Measurements from ENCODE around the gene EXOC6.

Gene EXOC6, protein sequence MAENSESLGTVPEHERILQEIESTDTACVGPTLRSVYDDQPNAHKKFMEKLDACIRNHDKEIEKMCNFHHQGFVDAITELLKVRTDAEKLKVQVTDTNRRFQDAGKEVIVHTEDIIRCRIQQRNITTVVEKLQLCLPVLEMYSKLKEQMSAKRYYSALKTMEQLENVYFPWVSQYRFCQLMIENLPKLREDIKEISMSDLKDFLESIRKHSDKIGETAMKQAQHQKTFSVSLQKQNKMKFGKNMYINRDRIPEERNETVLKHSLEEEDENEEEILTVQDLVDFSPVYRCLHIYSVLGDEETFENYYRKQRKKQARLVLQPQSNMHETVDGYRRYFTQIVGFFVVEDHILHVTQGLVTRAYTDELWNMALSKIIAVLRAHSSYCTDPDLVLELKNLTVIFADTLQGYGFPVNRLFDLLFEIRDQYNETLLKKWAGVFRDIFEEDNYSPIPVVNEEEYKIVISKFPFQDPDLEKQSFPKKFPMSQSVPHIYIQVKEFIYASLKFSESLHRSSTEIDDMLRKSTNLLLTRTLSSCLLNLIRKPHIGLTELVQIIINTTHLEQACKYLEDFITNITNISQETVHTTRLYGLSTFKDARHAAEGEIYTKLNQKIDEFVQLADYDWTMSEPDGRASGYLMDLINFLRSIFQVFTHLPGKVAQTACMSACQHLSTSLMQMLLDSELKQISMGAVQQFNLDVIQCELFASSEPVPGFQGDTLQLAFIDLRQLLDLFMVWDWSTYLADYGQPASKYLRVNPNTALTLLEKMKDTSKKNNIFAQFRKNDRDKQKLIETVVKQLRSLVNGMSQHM

DNA sequence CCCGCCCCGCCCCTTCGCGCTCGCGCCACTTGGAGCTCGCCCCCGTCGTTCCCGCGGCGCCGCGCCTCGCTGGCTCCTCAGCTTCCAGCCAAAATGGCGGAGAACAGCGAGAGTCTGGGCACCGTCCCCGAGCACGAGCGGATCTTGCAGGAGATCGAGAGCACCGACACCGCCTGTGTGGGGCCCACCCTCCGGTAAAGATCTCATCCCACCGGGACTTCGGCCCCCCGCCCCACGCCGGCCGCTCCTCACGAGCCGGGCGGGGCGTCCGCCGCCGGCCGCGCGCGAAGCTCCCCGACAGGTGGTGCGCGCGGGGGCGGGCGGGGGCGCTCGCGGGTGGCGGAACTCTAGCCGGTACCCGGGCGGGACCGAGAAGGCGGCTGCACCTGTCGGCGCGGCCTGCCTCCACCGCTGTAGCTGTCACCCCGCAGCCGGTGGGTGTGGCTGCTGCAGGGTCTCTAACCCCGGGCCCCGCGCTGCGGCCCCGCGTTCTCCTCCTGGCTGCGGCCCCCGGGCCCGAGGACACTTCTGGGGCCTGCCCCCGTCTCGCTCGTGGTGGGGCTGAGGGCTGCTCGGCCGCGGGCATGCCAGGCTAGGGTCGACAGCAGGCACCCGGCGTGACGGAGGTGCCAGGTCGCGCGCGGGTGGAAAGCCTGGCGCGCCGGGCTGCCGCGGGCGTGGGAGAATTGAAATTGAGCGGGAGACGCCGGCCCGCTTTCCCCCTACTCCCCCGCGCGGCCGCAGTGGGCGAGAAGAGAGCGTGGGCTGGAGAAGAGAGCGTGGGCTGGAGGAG, at the start of gene EXOC6:
EXOC6 (plus strand) TSS at position 80 of the 793 bp plus-strand sequence; CDS start at position 94, 14 bp downstream.
- Histone ChIP-seq H3K4me1 (ENCODE audit: insufficient read depth, low read length) (no peaks in the 10 kb centered on the region), H3K9ac (ENCODE audit: low read depth, low read length) (peak within 1 kb of the TSS; percentile 10; the same call in 1 of the 2 replicates), H3K4me3 (ENCODE audit: low read length) (peak within 1 kb of the TSS; percentile 75), H3K27ac (ENCODE audit: low read length) (no peak within 1 kb of the TSS), H3K27me3 (ENCODE audit: insufficient read depth, low read length) (peaks cover 39% of the 10 kb centered on the region), H3K9me3 (ENCODE audit: insufficient read depth, low read depth, low read length) (no peaks in the 10 kb centered on the region), H3K36me3 (ENCODE audit: insufficient read depth, low read depth, low read length) (no peaks in the 10 kb centered on the region)

DNA sequence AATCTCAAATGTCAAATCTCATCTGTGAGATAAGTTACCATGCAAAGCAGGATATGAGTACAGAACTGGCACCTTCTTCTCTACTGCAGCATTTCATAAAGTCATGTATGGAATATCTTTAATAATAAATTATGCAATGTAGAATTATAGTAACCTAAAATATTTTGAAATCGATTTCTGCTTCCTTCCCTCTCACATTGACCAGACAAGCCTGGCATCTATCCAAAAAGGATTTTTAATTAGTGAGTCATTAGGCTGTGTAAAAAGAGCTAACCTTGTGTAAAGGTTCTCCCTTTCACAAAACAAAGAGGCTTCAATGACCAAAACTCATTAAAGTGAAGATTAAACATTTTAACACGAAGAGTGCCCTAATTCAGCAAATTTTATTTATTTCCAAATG, 48.8 kb upstream of the EXOC6 start:
- no peaks in the 10 kb centered on the region for H3K36me3 ChIP-seq (ENCODE audit: insufficient read depth, low read depth, low read length)
- H3K4me1 ChIP-seq (ENCODE audit: insufficient read depth, low read length) = no peaks in the 10 kb centered on the region
- H3K27me3 ChIP-seq (ENCODE audit: insufficient read depth, low read length) = no peaks in the 10 kb centered on the region
- H3K9me3 ChIP-seq (ENCODE audit: insufficient read depth, low read depth, low read length) = no peaks in the 10 kb centered on the region
- no peak overlapping the region for H3K9ac ChIP-seq (ENCODE audit: low read depth, low read length)
- H3K27ac ChIP-seq (ENCODE audit: low read length) = no peak overlapping the region
- H3K4me3 ChIP-seq (ENCODE audit: low read length) = no peak overlapping the region

DNA sequence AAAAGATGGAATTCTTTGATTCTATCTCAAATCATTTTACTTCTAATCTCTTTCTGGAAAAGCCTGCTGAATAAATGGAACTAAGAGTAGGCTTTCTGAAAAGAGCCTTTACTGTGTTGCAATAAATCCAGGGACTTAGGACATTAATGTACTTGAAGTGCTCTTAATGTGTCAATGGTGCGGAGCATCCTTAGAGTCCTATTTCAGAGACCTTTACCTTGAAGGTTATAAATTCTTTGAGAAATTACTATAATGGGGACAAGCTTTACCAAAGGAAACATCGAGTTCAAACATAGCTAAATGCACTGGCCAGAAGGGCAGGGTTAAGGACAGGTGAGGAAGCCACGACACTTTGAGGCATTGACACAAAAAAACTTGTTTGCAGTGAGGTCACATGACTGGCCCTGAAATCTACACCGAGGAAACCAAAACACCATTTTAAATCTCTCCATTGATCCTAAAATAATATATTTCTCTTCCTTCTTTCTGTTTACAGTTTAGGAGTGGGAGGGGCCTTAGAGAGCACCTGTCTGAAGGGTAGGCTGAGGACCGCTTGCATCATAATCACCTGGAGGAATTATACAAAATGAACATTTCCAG, 48.1 kb upstream of the EXOC6 start:
- no peak overlapping the region for H3K27ac ChIP-seq (ENCODE audit: low read length)
- no peaks in the 10 kb centered on the region for H3K27me3 ChIP-seq (ENCODE audit: insufficient read depth, low read length)
- H3K4me3 ChIP-seq (ENCODE audit: low read length) = no peak overlapping the region
- no peaks in the 10 kb centered on the region for H3K9me3 ChIP-seq (ENCODE audit: insufficient read depth, low read depth, low read length)
- no peaks in the 10 kb centered on the region for H3K36me3 ChIP-seq (ENCODE audit: insufficient read depth, low read depth, low read length)
- no peak overlapping the region for H3K9ac ChIP-seq (ENCODE audit: low read depth, low read length)
- H3K4me1 ChIP-seq (ENCODE audit: insufficient read depth, low read length) = no peaks in the 10 kb centered on the region

GRCh38 chr10:92801978-92802872, 46.1 kb upstream of the EXOC6 start:
- no peaks in the 10 kb centered on the region for H3K27me3 ChIP-seq (ENCODE audit: insufficient read depth, low read length)
- no peak overlapping the region for H3K4me3 ChIP-seq (ENCODE audit: low read length)
- no peaks in the 10 kb centered on the region for H3K9me3 ChIP-seq (ENCODE audit: insufficient read depth, low read depth, low read length)
- no peak overlapping the region for H3K27ac ChIP-seq (ENCODE audit: low read length)
- peaks cover 5% of the 10 kb centered on the region for H3K4me1 ChIP-seq (ENCODE audit: insufficient read depth, low read length)
- H3K36me3 ChIP-seq (ENCODE audit: insufficient read depth, low read depth, low read length) = no peaks in the 10 kb centered on the region
- H3K9ac ChIP-seq (ENCODE audit: low read depth, low read length) = no peak overlapping the region

- no peak overlapping the region for H3K4me3 ChIP-seq (ENCODE audit: low read length)
- no peaks in the 10 kb centered on the region for H3K27me3 ChIP-seq (ENCODE audit: insufficient read depth, low read length)
- H3K4me1 ChIP-seq (ENCODE audit: insufficient read depth, low read length) = peaks cover 5% of the 10 kb centered on the region
- no peaks in the 10 kb centered on the region for H3K9me3 ChIP-seq (ENCODE audit: insufficient read depth, low read depth, low read length)
- no peak overlapping the region for H3K9ac ChIP-seq (ENCODE audit: low read depth, low read length)
- H3K36me3 ChIP-seq (ENCODE audit: insufficient read depth, low read depth, low read length) = no peaks in the 10 kb centered on the region
- H3K27ac ChIP-seq (ENCODE audit: low read length) = no peak overlapping the region
Measured at GRCh38 chr10:92809840-92810239, 38.5 kb upstream of the EXOC6 start.

GRCh38 chr10:92810934-92811532, 37.3 kb upstream of the EXOC6 start:
- H3K9me3 ChIP-seq (ENCODE audit: insufficient read depth, low read depth, low read length) = no peaks in the 10 kb centered on the region
- H3K27ac ChIP-seq (ENCODE audit: low read length) = no peak overlapping the region
- no peak overlapping the region; the same call in 1 of the 2 replicates for H3K9ac ChIP-seq (ENCODE audit: low read depth, low read length)
- H3K4me1 ChIP-seq (ENCODE audit: insufficient read depth, low read length) = peaks cover 2% of the 10 kb centered on the region
- no peak overlapping the region for H3K4me3 ChIP-seq (ENCODE audit: low read length)
- no peaks in the 10 kb centered on the region for H3K36me3 ChIP-seq (ENCODE audit: insufficient read depth, low read depth, low read length)
- H3K27me3 ChIP-seq (ENCODE audit: insufficient read depth, low read length) = no peaks in the 10 kb centered on the region

DNA sequence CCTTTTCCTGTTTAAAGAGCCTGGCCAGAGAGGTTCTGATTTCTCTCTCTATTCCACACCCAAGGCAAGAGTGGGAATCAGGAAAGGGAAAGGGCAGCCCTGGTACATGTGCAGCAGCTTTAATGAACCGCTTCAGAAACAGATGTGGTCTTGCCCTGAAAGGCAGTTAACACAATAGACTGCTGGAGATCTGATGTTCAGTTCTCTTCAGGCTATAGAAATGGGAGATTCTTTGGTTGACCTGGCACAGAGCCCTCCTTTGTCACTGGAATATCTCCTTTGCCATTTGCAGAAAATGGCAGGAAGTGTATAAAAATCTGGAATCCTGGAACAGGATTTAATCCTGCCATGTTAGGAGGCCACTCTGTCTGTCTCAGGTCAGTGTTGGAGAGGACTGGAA, 36.3 kb upstream of the EXOC6 start:
- Histone ChIP-seq H3K9ac (ENCODE audit: low read depth, low read length) (no peak overlapping the region), H3K27me3 (ENCODE audit: insufficient read depth, low read length) (no peaks in the 10 kb centered on the region), H3K36me3 (ENCODE audit: insufficient read depth, low read depth, low read length) (no peaks in the 10 kb centered on the region), H3K4me1 (ENCODE audit: insufficient read depth, low read length) (no peaks in the 10 kb centered on the region), H3K27ac (ENCODE audit: low read length) (no peak overlapping the region), H3K9me3 (ENCODE audit: insufficient read depth, low read depth, low read length) (no peaks in the 10 kb centered on the region), H3K4me3 (ENCODE audit: low read length) (no peak overlapping the region)

DNA sequence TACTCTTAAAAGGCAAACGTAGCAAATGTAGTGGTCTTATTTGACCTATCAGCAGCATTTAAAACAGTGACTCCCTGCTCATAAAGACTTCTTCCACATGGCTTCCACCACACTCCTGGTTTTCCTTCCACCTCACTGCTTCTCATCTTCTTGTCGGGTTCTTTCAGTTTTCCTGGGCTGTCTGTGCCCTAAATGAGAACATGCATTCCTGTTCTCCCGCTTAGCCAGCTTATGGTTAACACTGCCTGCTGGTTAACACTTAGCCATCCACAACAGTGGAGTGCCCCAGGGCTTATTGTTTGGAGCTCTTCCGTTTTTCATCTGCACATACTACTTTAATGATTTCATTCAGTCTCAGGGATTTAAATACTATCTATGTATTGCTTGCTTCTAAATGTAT, 34.3 kb upstream of the EXOC6 start:
- H3K4me1 ChIP-seq (ENCODE audit: insufficient read depth, low read length) = no peaks in the 10 kb centered on the region
- H3K27ac ChIP-seq (ENCODE audit: low read length) = no peak overlapping the region
- H3K36me3 ChIP-seq (ENCODE audit: insufficient read depth, low read depth, low read length) = no peaks in the 10 kb centered on the region
- no peak overlapping the region for H3K9ac ChIP-seq (ENCODE audit: low read depth, low read length)
- no peak overlapping the region for H3K4me3 ChIP-seq (ENCODE audit: low read length)
- H3K9me3 ChIP-seq (ENCODE audit: insufficient read depth, low read depth, low read length) = no peaks in the 10 kb centered on the region
- no peaks in the 10 kb centered on the region for H3K27me3 ChIP-seq (ENCODE audit: insufficient read depth, low read length)

DNA sequence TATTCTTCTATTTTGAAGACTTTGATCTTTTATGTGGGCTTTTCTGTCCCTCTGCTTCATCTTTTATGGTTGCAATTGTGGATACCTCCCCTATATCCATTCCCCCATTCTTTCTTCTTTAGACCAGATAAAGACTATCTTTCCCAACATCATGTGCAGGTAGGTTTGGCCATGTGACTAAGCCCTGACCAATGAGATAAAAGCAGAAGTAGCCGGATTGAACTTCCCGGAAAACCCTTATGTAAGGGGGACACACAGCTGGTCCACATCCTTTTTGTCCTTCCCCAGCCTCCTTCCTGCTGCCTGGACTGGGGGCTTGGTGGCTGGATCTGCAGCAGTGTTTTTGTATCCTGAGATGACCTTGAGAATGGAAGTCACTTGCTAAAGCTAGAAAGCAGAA, 33.5 kb upstream of the EXOC6 start:
- no peaks in the 10 kb centered on the region for H3K27me3 ChIP-seq (ENCODE audit: insufficient read depth, low read length)
- no peaks in the 10 kb centered on the region for H3K4me1 ChIP-seq (ENCODE audit: insufficient read depth, low read length)
- H3K9me3 ChIP-seq (ENCODE audit: insufficient read depth, low read depth, low read length) = no peaks in the 10 kb centered on the region
- no peak overlapping the region for H3K27ac ChIP-seq (ENCODE audit: low read length)
- no peak overlapping the region for H3K9ac ChIP-seq (ENCODE audit: low read depth, low read length)
- no peaks in the 10 kb centered on the region for H3K36me3 ChIP-seq (ENCODE audit: insufficient read depth, low read depth, low read length)
- H3K4me3 ChIP-seq (ENCODE audit: low read length) = no peak overlapping the region

DNA sequence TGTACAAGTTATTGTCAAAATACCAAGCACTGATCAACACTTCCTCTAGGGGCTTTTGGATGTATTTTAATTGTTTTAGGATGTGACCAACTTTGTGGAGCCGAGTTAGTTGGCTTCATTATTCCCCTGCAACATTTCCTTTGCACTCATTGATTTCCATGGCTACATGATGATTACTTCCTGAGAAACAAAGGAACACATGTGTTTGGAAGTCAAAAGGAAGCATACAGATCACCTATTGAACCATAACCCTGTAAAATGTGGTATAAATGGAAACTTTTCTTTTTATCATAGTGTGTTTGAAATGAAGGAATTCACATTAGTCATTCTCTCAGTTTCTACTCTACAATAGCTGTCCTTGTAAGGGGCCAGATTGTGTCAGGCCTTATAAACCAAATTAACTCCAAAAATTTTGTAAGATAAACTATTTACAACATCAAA, 32.2 kb upstream of the EXOC6 start:
- H3K36me3 ChIP-seq (ENCODE audit: insufficient read depth, low read depth, low read length) = no peaks in the 10 kb centered on the region
- no peak overlapping the region for H3K27ac ChIP-seq (ENCODE audit: low read length)
- no peaks in the 10 kb centered on the region for H3K27me3 ChIP-seq (ENCODE audit: insufficient read depth, low read length)
- H3K4me3 ChIP-seq (ENCODE audit: low read length) = no peak overlapping the region
- no peaks in the 10 kb centered on the region for H3K9me3 ChIP-seq (ENCODE audit: insufficient read depth, low read depth, low read length)
- no peak overlapping the region for H3K9ac ChIP-seq (ENCODE audit: low read depth, low read length)
- H3K4me1 ChIP-seq (ENCODE audit: insufficient read depth, low read length) = no peaks in the 10 kb centered on the region

Measured in iPS-20b (cell line).